M059J (cell line): ENCODE measurements around the gene SGSH. TPM values are rescaled to one million over a fixed set of nuclear protein-coding genes. Genes with fewer than 3 reads are reported as not detected.

Experiments
- total RNA-seq: library from RNA; depleted of rRNA; stranded (reverse); fragments of >200 nt; shearing (Covaris generic); gene quantifications from 2 replicates; pipeline ENCODE4 v1.2.3, GENCODE V29; 2014; rRNA removed

Gene SGSH
- total RNA-seq, 1 experiment from 2014 or later = 34.6 TPM

Other genes with a start within 250 kb of the SGSH start
- 9.3 and 15.3 TPM in 2 replicates for gene TBC1D16, start 184.5 kb downstream of the SGSH start, total RNA-seq
- gene CCDC40, start 183.7 kb downstream of the SGSH start, total RNA-seq = 0.94 and 1.3 TPM in 2 replicates
- gene GAA, start 118.8 kb downstream of the SGSH start, total RNA-seq = 5.6 and 11.2 TPM in 2 replicates
- 103 and 145 TPM in 2 replicates for gene EIF4A3, start 73.2 kb downstream of the SGSH start, total RNA-seq
- 0.10 TPM in 1 of 2 replicates, not detected in the other for gene CARD14, start 50.3 kb downstream of the SGSH start, total RNA-seq
- 2.2 and 7.6 TPM in 2 replicates for gene SLC26A11, start 94 bp upstream of the SGSH start, total RNA-seq
- gene RNF213, start 40.5 kb upstream of the SGSH start, total RNA-seq = 30.2 and 66.4 TPM in 2 replicates
- 11.6 and 18.8 TPM in 2 replicates for gene ENDOV, start 194.8 kb upstream of the SGSH start, total RNA-seq